Type B pancreatic cell (in vitro differentiated cells): ENCODE results near the gene ADGRB3. TPM values are rescaled to one million over a fixed set of nuclear protein-coding genes. Genes with fewer than 3 reads are reported as not detected.

Experiments used
- DNase-seq: peaks from one replicate; pipeline ENCODE4 v3.0.0; 2021; ENCODE audit warnings: mixed read lengths; ENCODE audit not compliant: unreplicated experiment; ENCODE audit errors: extremely low spot score
- H3K27ac Mint-ChIP-seq: 2 replicates; pipeline ENCODE4 v1.8.0; 2021; ENCODE audit warnings: mild to moderate bottlenecking, mixed read lengths
- H3K27me3 Mint-ChIP-seq: 2 replicates; pipeline ENCODE4 v1.8.0; 2021; ENCODE audit warnings: mixed read lengths
- H3K36me3 Mint-ChIP-seq: 2 replicates; pipeline ENCODE4 v1.8.0; 2021; ENCODE audit warnings: mixed read lengths
- H3K4me1 Mint-ChIP-seq: one replicate; pipeline ENCODE4 v1.8.0; 2021; ENCODE audit warnings: mixed read lengths; ENCODE audit not compliant: unreplicated experiment
- H3K4me3 Mint-ChIP-seq: 2 replicates; pipeline ENCODE4 v1.8.0; 2021; ENCODE audit warnings: mild to moderate bottlenecking, mixed read lengths
- H3K9me3 Mint-ChIP-seq: 2 replicates; pipeline ENCODE4 v1.8.0; 2021; ENCODE audit warnings: mixed read lengths
- CTCF ChIP-seq: fragments of 200-600 bp; sonication (generic); conservative IDR thresholded peaks from 2 replicates; pipeline ENCODE4 v1.5.0; 2021; ENCODE audit warnings: antibody characterized with exemption, mild to moderate bottlenecking
- total RNA-seq: library from RNA; stranded (reverse); gene quantifications from 2 replicates; pipeline ENCODE4 v1.2.1, GENCODE V29; 2021; ENCODE audit warnings: low replicate concordance

The ADGRB3 gene
- total RNA-seq, 1 donor from 2014 or later, result 2.0 TPM

- no peaks in the 10 kb centered on the region for H3K36me3 Mint-ChIP-seq
- DNase-seq, result no peak
- peaks cover 6% of the 10 kb centered on the region for H3K9me3 Mint-ChIP-seq
- no peak overlapping the region for H3K27ac Mint-ChIP-seq
- TF ChIP-seq CTCF, result no peak
- no peaks in the 10 kb centered on the region for H3K27me3 Mint-ChIP-seq
- no peaks in the 10 kb centered on the region for H3K4me1 Mint-ChIP-seq
- H3K4me3 Mint-ChIP-seq, result no peak overlapping the region
Measured at GRCh38 chr6:69128411-69128810, 493.3 kb downstream of the ADGRB3 start.

- no peaks in the 10 kb centered on the region for H3K4me1 Mint-ChIP-seq
- no peak for DNase-seq
- H3K27ac Mint-ChIP-seq, result no peak overlapping the region
- peaks cover 6% of the 10 kb centered on the region for H3K9me3 Mint-ChIP-seq
- no peaks in the 10 kb centered on the region for H3K27me3 Mint-ChIP-seq
- H3K4me3 Mint-ChIP-seq, result no peak overlapping the region
- H3K36me3 Mint-ChIP-seq, result no peaks in the 10 kb centered on the region
- no peak for TF ChIP-seq CTCF
Measured at GRCh38 chr6:69129046-69129445, 494.0 kb downstream of the ADGRB3 start.

- H3K9me3 Mint-ChIP-seq, result peaks cover 6% of the 10 kb centered on the region
Measured at GRCh38 chr6:69135927-69136326, 500.8 kb downstream of the ADGRB3 start.

GRCh38 chr6:69138148-69138547 lies 503.1 kb downstream of the ADGRB3 start:
- no peaks in the 10 kb centered on the region for H3K36me3 Mint-ChIP-seq
- no peaks in the 10 kb centered on the region for H3K9me3 Mint-ChIP-seq
- H3K27ac Mint-ChIP-seq, result no peak overlapping the region
- no peaks in the 10 kb centered on the region for H3K27me3 Mint-ChIP-seq
- no peaks in the 10 kb centered on the region for H3K4me1 Mint-ChIP-seq
- H3K4me3 Mint-ChIP-seq, result no peak overlapping the region
- TF ChIP-seq CTCF, result no peak
- no peak for DNase-seq

More at GRCh38 chr6:69135927-69136326, 500.8 kb downstream of the ADGRB3 start:
- Mint-ChIP-seq H3K27me3 (no peaks in the 10 kb centered on the region), H3K4me3 (no peak overlapping the region), H3K4me1 (no peaks in the 10 kb centered on the region), H3K27ac (no peak overlapping the region), H3K36me3 (no peaks in the 10 kb centered on the region)
- DNase-seq, result no peak
- no peak for TF ChIP-seq CTCF

GRCh38 chr6:69138893-69139494 lies 503.9 kb downstream of the ADGRB3 start:
- no peak for DNase-seq
- TF ChIP-seq CTCF, result no peak
- Mint-ChIP-seq H3K4me1 (no peaks in the 10 kb centered on the region), H3K36me3 (no peaks in the 10 kb centered on the region), H3K4me3 (no peak overlapping the region), H3K9me3 (no peaks in the 10 kb centered on the region), H3K27ac (no peak overlapping the region), H3K27me3 (no peaks in the 10 kb centered on the region)

- Mint-ChIP-seq H3K27me3 (no peaks in the 10 kb centered on the region), H3K9me3 (no peaks in the 10 kb centered on the region), H3K36me3 (no peaks in the 10 kb centered on the region), H3K4me1 (no peaks in the 10 kb centered on the region), H3K4me3 (no peak overlapping the region), H3K27ac (no peak overlapping the region)
- no peak for DNase-seq
- no peak for TF ChIP-seq CTCF
Measured at GRCh38 chr6:69145062-69145461, 510.0 kb downstream of the ADGRB3 start.
